Stomach smooth muscle (tissue), 2 donors: ENCODE measurements around the gene TTC34.

Experiments used
- H3K27ac ChIP-seq: one replicate; pipeline ENCODE4 v1.7.0; 2013; ENCODE audit warnings: mild to moderate bottlenecking, low read length, inconsistent platforms
- H3K27me3 ChIP-seq, 2 donors: one replicate each; pipeline ENCODE4 v1.7.0; 2013; ENCODE audit warnings: low read length in 2 of 2; ENCODE audit not compliant: insufficient read depth in 2 of 2, control insufficient read depth in 1 of 2
- H3K36me3 ChIP-seq, 2 donors: one replicate each; pipeline ENCODE4 v1.7.0; 2013; ENCODE audit warnings: low read length in 2 of 2; ENCODE audit not compliant: control insufficient read depth in 2 of 2, insufficient read depth in 2 of 2
- H3K4me1 ChIP-seq: one replicate; pipeline ENCODE4 v1.7.0; 2013; ENCODE audit warnings: low read length; ENCODE audit not compliant: control insufficient read depth, insufficient read depth
- H3K4me3 ChIP-seq, 2 donors: one replicate each; pipeline ENCODE4 v1.7.0; 2013; ENCODE audit warnings: low read length in 2 of 2
- H3K9ac ChIP-seq, 2 donors: one replicate each; pipeline ENCODE4 v1.7.0; 2013; ENCODE audit warnings: low read length in 2 of 2, mild to moderate bottlenecking in 1 of 2
- H3K9me3 ChIP-seq, 2 donors: one replicate each; pipeline ENCODE4 v1.7.0; 2013; ENCODE audit warnings: low read length in 2 of 2; ENCODE audit not compliant: control insufficient read depth in 2 of 2
- donor health status: healthy.
- donor health status: Pancreatic carcinoma.

TTC34 gene

GRCh38 chr1:2606396-2606880, 195.1 kb downstream of the TTC34 start:
- H3K27ac ChIP-seq: no peak overlapping the region
- H3K4me1 ChIP-seq: peaks cover 3% of the 10 kb centered on the region
- no peak overlapping the region for H3K9ac ChIP-seq
- H3K36me3 ChIP-seq: no peaks in the 10 kb centered on the region
- H3K4me3 ChIP-seq: no peak overlapping the region
- peaks cover 1 to 4% of the 10 kb centered on the region in 2 donors for H3K27me3 ChIP-seq
- peaks cover 0 to 3% of the 10 kb centered on the region in 2 donors for H3K9me3 ChIP-seq

DNA sequence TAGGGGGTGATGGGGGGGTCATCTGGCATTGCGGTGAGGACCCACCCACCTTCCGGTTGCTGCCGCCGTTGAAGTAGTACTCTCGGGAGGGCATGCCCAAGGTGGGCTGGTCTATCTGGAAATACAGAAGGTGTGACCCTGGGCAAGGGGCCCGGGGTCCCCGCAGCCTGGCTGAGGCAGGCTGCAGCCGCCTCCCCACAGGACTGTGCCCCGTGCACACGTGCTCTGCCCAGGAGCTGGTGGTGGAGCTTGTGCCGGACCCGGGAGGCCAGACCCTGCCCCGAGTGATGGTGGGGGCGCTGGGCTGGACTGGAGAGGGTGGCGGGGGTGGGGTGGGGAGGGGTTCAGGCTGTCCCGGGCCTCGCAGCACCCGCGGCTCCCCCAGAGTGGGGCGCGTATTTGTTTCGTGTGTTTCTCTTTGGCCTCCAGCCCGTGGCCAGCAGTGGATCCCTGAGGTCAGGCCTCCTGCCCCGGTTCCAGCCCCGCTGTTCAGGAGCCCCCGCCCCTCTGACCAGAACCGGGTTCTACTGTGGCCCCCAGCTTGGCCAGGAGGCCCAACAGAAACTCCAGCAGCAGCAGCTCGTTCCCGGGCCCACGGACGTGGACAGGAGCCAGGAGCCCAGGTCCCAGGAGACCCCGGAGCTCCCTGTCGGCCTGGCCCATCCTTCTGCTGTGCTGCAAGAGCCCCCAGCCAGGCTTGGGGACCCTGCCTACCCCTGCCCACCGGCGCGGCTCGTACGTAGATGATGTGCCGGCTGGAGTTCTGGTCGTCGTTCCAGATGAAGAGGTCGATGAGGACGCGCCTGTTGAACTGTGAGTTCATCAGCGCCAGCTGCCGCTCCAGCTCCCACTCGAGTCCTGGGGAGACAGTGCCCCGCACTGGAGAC, 195.7 kb downstream of the TTC34 start:
- Histone ChIP-seq H3K27me3 (peaks cover 0 to 4% of the 10 kb centered on the region in 2 donors), H3K4me1 (no peaks in the 10 kb centered on the region), H3K27ac (no peak overlapping the region), H3K9ac (no peak overlapping the region), H3K36me3 (no peaks in the 10 kb centered on the region), H3K4me3 (no peak overlapping the region), H3K9me3 (peaks cover 0 to 3% of the 10 kb centered on the region in 2 donors)

GRCh38 chr1:2604844-2605508, 196.5 kb downstream of the TTC34 start:
- Histone ChIP-seq H3K27me3 (peaks cover 0 to 2% of the 10 kb centered on the region in 2 donors), H3K9me3 (peaks cover 0 to 6% of the 10 kb centered on the region in 2 donors), H3K36me3 (no peaks in the 10 kb centered on the region), H3K27ac (no peak overlapping the region), H3K4me1 (no peaks in the 10 kb centered on the region), H3K9ac (no peak overlapping the region), H3K4me3 (no peak overlapping the region)

GRCh38 chr1:2604156-2604843, 197.2 kb downstream of the TTC34 start:
- Histone ChIP-seq H3K27me3 (peaks cover 0 to 2% of the 10 kb centered on the region in 2 donors), H3K9me3 (peaks cover 0 to 6% of the 10 kb centered on the region in 2 donors), H3K36me3 (no peaks in the 10 kb centered on the region), H3K4me3 (no peak overlapping the region), H3K9ac (no peak overlapping the region), H3K27ac (no peak overlapping the region), H3K4me1 (no peaks in the 10 kb centered on the region)

GRCh38 chr1:2603521-2604155, 197.9 kb downstream of the TTC34 start:
- Histone ChIP-seq H3K36me3 (no peaks in the 10 kb centered on the region), H3K9ac (no peak overlapping the region), H3K4me1 (no peaks in the 10 kb centered on the region), H3K9me3 (peaks cover 0 to 7% of the 10 kb centered on the region in 2 donors), H3K4me3 (no peak overlapping the region), H3K27me3 (peaks cover 0 to 2% of the 10 kb centered on the region in 2 donors), H3K27ac (no peak overlapping the region)

DNA sequence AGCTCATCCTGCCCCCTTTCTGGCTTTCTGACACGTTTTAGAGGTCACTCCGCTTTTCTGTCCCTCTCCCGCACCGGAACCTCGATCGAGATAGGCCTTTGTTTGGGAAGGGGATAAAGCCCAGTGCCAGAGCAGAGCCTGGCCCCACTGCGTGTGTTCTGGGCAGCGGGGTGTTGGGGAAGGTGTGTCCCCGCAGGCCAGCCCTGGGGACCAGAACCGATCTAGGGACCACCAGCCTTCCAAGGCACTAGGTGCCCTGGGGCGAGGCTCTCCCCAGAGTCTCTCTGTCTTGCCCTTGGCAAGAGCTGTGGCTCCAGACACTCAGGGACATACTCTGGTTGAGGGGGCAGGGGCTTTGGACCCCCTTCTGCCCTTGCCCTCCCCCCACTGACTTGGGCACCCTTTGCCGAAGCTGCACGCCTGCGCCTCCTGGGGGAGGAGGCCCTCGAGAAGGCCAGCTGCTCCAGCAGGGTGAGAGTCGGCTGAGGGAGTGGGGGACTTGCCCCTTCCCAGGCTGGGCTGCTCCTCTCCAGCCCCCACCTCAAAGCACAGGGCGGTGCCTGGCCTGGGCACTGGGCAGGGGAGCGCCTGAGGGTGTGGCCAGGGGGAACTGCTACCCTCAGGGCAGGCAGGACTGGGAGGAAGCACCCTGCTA, 198.5 kb downstream of the TTC34 start:
- peaks cover 0 to 2% of the 10 kb centered on the region in 2 donors for H3K27me3 ChIP-seq
- H3K36me3 ChIP-seq: no peaks in the 10 kb centered on the region
- no peak overlapping the region for H3K27ac ChIP-seq
- H3K4me3 ChIP-seq: no peak overlapping the region
- peaks cover 0 to 14% of the 10 kb centered on the region in 2 donors for H3K9me3 ChIP-seq
- H3K9ac ChIP-seq: no peak overlapping the region
- no peaks in the 10 kb centered on the region for H3K4me1 ChIP-seq

DNA sequence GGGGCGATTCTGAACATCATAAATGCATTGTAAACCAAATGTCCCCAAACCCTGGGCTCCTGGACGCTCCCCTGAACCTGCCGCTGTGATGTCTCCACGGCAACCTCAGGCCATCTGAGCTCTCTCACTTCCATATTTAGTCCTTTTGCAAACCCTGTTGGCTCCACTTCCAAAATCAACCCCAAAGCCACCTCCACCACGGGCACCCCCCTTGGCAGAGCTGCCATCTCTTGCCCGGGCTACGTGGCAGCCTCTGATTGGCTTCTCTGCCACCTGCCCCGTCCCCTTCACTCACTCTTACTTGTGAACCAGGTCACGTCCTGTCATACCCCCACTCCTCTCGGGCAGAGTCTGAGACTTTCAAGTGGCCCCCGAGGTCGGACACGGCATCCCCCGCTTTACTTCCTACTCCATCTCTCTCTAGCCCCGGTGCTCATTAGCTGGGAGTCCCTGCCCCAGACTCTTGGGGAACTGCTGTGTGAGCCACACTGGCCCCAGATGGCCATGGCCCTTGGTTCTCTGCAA, 199.1 kb downstream of the TTC34 start:
- Histone ChIP-seq H3K27me3 (peaks cover 0 to 2% of the 10 kb centered on the region in 2 donors), H3K4me1 (no peaks in the 10 kb centered on the region), H3K9ac (no peak overlapping the region), H3K36me3 (no peaks in the 10 kb centered on the region), H3K9me3 (peaks cover 0 to 15% of the 10 kb centered on the region in 2 donors), H3K27ac (no peak overlapping the region), H3K4me3 (no peak overlapping the region)

- Histone ChIP-seq H3K4me3 (no peak overlapping the region), H3K9ac (no peak overlapping the region), H3K36me3 (no peaks in the 10 kb centered on the region), H3K27ac (no peak overlapping the region), H3K27me3 (peaks cover 0 to 2% of the 10 kb centered on the region in 2 donors), H3K4me1 (no peaks in the 10 kb centered on the region), H3K9me3 (peaks cover 0 to 15% of the 10 kb centered on the region in 2 donors)
Measured at GRCh38 chr1:2601721-2602303, 199.7 kb downstream of the TTC34 start.

- no peak overlapping the region for H3K4me3 ChIP-seq
- H3K4me1 ChIP-seq: no peaks in the 10 kb centered on the region
- peaks cover 0 to 2% of the 10 kb centered on the region in 2 donors for H3K27me3 ChIP-seq
- H3K36me3 ChIP-seq: no peaks in the 10 kb centered on the region
- H3K9me3 ChIP-seq: peaks cover 0 to 15% of the 10 kb centered on the region in 2 donors
- no peak overlapping the region for H3K27ac ChIP-seq
- no peak overlapping the region for H3K9ac ChIP-seq
Measured at GRCh38 chr1:2598329-2598931, 203.1 kb downstream of the TTC34 start.
